GM18526 (cell line): ENCODE measurements around the gene SLC6A17.

Experiments used
- POLR2A ChIP-seq: IDR thresholded peaks from 3 replicates; pipeline ENCODE4 v1.6.1; 2011; ENCODE audit not compliant: insufficient read length; ENCODE audit errors: extremely low read depth

SLC6A17 gene

GRCh38 chr1:110228869-110229268, 78.6 kb downstream of the SLC6A17 start:
- TF ChIP-seq POLR2A, result no peak

- TF ChIP-seq POLR2A, result no peak
These were observed 79.2 kb downstream of the SLC6A17 start for GRCh38 chr1:110229348-110230001.

GRCh38 chr1:110230381-110231199, 80.3 kb downstream of the SLC6A17 start:
- TF ChIP-seq POLR2A, result no peak

GRCh38 chr1:110233861-110234260, 83.6 kb downstream of the SLC6A17 start:
- no peak for TF ChIP-seq POLR2A

GRCh38 chr1:110234691-110235090, 84.4 kb downstream of the SLC6A17 start:
- no peak for TF ChIP-seq POLR2A

- TF ChIP-seq POLR2A, result no peak
These were observed 85.0 kb downstream of the SLC6A17 start for GRCh38 chr1:110235181-110235833.

GRCh38 chr1:110235834-110236682, 85.8 kb downstream of the SLC6A17 start:
- no peak for TF ChIP-seq POLR2A

GRCh38 chr1:110237386-110238152, 87.3 kb downstream of the SLC6A17 start:
- no peak for TF ChIP-seq POLR2A

- TF ChIP-seq POLR2A, result no peak
These were observed 89.4 kb downstream of the SLC6A17 start for GRCh38 chr1:110239441-110240430.

GRCh38 chr1:110240476-110241210, 90.3 kb downstream of the SLC6A17 start:
- TF ChIP-seq POLR2A, result no peak

GRCh38 chr1:110241516-110241915, 91.2 kb downstream of the SLC6A17 start:
- TF ChIP-seq POLR2A, result no peak

GRCh38 chr1:110242062-110242461, 91.8 kb downstream of the SLC6A17 start:
- TF ChIP-seq POLR2A, result no peak

- no peak for TF ChIP-seq POLR2A
These were observed 92.4 kb downstream of the SLC6A17 start for GRCh38 chr1:110242731-110243130.
